HG03439 (cell line): Measurements from ENCODE around the gene MAPKAPK5.
"Not testable (repeated sequence)": the region's sequence is repeated elsewhere in the genome, so short reads cannot be mapped to it uniquely, and the experiment has no call there.

Experiments
- ATAC-seq: cut with Tn5 transposase; IDR thresholded peaks from one replicate; pipeline ENCODE4 v1.9.1; 2021; ENCODE audit warnings: mild to moderate bottlenecking, moderate library complexity; ENCODE audit not compliant: unreplicated experiment

Gene MAPKAPK5, protein sequence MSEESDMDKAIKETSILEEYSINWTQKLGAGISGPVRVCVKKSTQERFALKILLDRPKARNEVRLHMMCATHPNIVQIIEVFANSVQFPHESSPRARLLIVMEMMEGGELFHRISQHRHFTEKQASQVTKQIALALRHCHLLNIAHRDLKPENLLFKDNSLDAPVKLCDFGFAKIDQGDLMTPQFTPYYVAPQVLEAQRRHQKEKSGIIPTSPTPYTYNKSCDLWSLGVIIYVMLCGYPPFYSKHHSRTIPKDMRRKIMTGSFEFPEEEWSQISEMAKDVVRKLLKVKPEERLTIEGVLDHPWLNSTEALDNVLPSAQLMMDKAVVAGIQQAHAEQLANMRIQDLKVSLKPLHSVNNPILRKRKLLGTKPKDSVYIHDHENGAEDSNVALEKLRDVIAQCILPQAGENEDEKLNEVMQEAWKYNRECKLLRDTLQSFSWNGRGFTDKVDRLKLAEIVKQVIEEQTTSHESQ

DNA sequence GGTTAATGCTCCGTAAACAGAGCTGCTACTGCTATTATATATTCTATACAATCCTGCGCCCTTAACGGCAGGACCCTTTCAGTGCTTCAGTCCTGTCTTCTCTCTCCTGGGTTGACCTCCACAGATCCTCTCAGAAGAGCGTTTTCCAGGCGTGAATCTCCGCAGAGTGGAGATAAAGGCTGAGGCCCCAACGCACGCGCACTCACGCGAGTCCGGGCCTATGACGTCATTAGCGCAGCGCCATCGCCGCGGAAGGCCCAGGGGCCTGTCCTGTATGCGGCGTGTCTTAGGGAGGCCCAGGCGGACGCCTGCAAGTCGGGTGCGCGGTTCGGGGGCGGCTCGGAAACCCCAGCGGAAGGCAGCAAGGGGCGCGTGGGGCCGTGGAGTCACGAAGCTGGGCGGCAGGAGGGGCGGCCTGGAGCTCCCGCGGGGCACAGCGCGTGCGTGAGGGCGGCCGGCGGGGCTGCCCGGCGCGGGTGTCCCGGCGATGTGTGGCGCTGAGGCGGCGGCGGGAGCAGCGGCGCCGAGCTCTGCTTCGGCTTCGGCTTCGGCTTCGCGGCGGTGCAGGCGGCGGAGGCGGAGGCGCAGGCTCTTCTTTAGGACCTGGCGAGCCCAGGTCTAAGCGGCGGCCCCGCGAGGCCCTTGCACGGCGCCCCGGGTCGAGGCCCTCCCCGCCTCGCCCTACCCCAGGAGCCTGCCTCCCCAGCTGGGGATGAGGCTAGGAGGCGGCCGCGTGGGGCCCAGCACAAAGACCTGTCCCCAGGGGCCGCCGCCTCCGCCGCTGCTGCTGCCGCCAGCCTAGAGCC is at the start of gene MAPKAPK5:
MAPKAPK5 (plus strand) TSS at position 479 of the 806 bp plus-strand sequence. CDS start 506 bp downstream, outside the sequence.
- peak; percentile 89 for ATAC-seq

DNA sequence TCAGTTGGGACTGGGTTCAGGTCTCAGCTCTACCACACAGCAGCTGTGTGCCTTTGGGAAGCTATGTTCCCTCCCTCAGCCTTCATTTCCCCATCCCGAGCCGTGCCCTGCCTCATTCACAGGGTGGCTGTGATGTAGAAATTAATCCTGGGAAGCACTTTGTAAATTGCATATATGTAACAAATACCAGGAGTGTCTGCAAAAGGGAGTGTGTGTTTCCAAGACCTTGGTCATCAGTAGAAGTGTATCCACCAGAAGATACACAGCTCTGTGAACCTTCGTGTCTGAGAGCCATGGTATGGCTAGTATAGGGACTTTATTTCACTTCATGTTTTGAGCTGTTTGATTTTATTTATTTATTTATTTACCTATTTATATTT is 49.2 kb upstream of the MAPKAPK5 start:
- no peak for ATAC-seq

DNA sequence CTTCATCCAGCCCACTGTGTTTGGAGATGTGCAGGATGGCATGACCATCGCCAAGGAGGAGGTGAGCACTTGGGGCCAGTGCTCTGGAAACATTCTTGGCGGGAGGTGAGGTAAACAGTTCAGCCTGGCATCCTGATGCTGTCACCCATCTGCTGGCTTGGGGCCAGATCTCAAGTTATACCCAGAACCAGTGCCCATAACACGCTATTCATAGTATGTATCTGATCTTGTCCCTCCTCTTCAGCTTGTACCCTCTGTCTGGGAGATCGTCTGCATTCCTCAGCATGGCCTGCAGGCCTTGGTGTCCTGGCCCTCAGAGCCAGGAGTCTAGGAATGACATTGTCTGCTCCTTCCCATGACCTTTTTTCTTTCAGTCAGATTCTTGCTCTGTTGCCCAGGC is 43.8 kb upstream of the MAPKAPK5 start:
- ATAC-seq, result no peak

DNA sequence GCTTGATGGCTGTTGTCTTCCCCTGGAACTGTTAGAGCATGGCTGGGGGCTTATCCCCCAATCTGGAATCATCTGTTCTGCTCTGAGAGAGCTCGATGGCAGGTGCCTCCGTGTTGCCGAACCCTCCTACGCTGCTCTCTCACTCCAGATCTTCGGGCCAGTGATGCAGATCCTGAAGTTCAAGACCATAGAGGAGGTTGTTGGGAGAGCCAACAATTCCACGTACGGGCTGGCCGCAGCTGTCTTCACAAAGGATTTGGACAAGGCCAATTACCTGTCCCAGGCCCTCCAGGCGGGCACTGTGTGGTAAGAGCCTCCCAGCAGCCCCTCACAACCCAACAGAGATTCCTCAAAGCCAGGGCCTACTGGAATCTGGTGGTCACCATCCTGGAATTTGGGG is 42.3 kb upstream of the MAPKAPK5 start:
- no peak for ATAC-seq

DNA sequence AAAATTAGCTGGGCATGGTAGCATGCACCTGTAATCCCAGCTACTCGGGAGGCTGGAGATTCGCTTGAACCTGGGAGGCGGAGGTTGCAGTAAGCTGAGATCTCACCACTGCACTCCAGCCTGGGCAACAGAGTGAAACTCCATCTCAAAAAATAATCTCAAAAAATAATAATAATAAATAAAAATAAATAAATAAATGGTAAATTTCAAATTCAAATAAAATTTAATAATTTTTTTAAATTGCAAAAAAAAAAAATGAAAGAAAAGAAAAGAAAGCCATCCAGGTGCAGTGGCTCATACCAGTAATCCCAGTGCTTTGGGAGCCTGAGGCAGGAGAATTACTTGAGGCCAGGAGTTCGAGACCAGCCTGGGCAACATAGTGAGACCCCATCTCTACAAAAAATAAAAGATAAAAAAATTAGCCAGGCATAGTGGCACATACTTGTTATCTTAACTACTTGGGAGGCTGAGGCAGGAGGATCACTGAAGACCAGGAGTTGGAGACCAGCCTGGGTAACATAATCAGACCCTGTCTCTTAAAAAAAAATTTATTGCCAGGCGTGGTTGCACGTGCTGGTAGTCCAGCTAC is 38.9 kb upstream of the MAPKAPK5 start:
- ATAC-seq, result no peak

DNA sequence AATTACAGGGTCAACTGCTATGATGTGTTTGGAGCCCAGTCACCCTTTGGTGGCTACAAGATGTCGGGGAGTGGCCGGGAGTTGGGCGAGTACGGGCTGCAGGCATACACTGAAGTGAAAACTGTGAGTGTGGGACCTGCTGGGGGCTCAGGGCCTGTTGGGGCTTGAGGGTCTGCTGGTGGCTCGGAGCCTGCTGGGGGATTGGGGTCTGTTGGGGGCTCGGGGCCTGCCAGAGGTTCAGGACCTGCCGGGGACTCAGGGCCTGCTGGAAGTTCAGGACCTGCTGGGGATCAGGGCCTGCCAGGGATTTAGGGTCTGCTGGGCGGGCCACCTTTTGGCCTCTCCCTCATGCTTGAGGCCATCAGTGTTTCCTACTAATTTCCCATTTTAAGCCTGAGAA is 38.2 kb upstream of the MAPKAPK5 start:
- ATAC-seq, result no peak

DNA sequence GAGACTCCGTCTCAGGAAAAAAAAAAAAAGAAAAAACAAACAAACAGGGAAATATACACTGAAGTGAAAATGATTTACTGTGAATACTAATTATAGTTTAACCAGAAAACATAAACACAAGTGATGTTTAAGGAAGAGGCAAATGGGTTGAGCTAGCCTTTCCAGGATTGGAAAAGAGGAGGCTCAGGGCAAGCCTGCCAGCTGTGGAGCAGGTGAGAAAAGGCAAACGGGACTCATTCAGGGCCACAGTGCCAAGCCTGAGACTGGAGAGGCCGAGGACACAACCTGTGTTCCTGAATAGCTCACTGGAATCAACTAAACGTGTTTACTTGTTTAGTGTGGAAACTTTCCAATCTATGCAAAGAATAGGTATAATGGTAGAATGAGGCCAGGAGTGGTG is 35.7 kb upstream of the MAPKAPK5 start:
- no peak for ATAC-seq

DNA sequence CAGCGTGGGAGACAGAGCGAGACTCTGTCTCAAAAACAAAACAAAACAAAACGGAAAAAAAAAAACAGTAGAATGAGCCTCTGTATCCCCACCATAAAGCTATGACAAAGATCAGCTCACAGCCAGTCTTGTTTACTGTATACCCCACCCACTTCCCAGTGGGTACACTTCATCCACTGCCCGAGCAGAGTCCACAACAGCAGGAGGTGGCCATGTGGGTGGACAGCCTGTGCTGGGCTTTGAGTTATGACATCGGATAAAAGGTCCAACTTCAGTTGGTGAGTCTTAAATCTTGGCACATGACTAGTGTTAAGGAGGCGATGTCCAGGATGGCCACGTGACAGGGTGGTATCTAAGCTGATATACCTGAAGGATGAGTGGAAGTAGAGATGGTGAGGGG is 34.8 kb upstream of the MAPKAPK5 start:
- no peak for ATAC-seq

DNA sequence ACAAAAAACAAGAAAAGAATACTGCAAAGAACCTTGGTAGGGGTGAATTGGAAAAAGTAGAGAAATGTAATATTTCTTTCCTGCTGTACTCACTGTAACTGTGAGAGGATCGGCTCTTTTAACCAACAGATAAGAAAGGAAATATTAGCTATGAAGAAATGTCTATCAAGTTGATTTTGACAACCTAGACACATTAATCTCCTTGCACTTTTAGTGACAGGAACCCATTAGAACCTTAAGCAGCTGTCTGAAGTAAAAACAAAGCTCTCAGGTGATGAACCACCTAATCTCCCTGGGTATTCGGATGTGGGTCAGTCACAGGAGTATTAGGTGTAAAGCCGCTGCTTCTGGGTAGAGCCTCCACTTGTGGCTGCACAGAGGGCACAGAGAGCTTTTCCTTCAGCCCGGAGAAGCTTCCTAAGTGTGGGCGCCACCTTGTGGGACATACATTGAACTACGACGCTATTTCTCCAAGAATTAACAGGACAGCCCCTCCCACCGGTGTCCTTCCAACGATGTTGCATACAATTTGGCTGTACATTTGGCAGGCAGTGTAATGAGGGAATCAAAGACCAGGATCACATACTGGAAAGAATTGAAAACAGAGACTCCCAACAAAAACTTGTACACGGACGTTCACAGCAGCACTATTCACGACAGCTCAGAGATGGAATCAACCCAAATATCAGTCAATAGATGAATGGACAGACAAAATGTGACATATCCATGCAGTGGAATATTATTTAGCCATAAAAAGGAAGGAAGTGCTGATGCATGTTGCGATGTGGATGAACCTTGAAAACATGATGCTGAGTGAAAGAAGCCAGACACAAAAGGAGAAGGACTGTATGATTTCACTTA is 28.9 kb upstream of the MAPKAPK5 start:
- ATAC-seq, result peak; percentile 70

DNA sequence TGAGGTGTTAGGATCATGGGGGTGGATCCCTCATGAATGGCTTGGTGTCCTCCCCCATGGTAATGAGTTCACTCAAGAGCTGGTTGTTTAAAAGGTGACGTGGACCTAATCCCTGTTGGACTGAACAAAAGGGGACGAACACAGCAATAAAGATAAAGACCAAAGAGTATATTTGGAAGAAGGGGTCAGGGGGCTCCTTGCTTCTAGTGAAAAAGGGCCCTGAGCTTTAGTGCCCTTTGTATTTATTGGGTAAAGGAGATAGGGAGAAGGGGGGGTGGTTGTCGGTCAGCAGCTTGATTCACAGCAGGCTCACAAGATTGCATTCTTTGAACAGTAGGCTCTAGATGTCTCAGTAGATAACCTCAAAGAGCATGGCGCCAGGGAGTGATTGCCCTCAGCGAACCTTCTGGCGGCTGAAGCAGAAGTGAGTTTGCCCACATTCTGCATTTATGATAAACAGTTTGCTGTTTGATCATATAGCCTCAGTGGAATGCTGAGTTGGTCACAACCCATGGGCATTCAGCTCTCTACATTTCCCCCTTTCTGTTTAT is 25.9 kb upstream of the MAPKAPK5 start:
- ATAC-seq, result no peak

DNA sequence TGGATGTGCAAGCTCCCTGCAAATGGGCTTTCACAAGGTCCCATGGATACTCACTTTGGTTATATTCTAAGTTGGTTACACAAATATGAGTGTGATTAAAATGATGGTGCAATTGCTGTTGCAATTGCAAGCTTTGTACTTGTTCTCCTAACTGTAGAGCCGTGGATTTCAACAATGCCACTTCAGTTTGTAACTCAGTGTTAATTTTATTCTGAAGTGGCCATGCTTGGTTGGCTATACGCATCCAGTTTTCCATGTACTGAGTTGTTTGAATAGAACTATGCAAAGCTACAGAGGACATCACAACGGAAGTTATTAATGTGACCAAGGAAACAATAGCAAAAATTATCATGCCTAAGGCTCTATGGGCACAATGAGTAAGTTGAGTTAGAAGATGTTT is 25.1 kb upstream of the MAPKAPK5 start:
- ATAC-seq, result not testable (repeated sequence)

DNA sequence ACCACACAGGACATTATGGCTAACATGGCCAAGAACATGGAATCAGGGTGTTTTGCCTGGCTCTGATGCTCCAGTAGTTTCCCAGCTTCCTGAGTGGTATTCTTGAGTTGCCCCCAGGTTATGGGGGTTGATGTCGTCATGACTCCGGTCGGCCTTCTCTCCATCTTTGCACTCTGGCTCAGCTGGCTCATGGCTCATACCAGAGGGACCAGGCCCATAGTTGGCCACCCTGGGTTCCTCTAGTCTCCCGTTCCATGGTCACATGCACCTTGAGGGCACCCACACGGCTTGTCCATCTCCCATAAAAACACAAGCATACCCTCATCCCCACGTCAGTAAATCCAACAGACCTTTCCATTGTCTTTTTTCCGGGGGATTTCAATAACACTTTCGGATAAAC is 23.7 kb upstream of the MAPKAPK5 start:
- no peak for ATAC-seq

DNA sequence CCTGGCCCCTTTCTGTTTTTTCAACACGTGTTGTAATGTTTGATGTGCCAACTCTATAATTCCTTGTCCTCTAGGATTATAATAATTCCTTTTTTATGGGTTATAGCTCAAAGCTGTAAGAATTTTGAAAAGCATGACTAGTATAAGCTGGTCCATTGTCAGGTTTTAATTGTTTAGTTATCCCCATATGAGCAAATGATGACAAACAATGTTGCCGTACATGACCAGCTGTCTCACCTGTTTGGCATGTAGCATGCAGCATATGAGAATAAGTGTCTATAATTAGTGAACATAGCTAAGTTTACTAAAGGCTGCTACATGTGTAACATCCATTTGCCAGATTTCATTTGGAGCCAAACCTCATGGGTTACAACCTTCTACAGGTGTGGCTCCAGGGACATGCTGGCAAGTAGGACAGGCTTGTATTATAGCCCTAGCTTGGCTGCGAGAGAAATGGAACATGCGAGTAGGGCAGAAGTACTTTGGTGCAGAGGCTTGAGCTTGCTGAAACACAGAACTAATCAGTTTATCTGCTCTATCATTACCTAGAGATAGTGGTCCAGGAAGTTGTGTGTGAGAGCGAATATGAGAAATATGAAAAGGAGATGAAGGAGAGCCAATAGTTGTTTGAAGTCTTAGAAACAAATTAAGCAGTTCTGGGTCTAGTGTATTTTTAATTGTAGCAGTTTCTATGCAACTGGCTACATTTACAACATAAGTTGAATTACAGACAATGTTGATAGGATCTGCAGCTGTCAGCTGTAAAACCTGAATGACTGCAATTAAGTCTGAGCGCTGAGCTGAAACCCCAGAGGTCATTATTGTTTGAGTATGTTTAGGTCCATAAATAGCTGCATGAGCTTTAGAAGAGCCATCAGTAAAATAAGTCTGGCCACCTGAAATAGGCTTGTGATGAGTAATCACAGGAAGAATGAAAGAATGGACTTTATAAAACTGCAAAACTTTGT is 22.6 kb upstream of the MAPKAPK5 start:
- ATAC-seq, result no peak

DNA sequence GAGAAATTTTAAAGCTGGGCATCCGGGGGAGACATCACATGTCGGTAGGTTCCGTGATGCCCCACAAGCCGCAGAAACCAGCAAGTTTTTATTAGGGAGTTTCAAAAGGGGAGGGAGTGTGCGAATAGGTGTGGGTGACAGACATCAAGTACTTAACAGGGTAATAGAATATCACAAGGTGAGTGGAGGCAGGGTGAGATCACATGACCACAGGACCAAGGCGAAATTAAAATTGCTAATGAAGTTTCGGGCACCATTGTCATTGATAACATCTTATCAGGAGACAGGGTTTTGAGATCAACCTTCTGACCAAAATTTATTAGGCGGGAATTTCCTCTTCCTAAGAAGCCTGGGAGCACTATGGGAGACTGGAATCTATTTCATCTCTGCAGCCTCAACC is 21.2 kb upstream of the MAPKAPK5 start:
- ATAC-seq, result not testable (repeated sequence)

DNA sequence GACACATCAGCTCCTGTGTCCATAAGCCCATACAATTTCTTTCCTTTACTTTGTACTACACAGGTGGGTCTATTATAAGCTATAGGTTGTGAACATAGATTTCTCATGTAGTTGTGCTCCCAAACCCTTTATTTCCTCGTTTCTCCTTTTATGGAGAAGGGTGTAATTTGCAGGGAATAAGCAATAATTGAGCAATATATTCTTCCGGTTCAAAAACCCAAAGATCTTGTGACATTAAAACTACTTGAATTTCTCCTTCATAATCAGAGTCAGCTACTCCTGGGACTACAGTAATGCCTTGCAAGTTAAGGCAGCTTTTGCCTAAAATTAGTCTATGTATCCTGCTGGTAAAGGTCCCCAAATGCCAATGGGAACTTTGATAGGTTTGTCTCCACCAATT is 19.1 kb upstream of the MAPKAPK5 start:
- no peak for ATAC-seq

DNA sequence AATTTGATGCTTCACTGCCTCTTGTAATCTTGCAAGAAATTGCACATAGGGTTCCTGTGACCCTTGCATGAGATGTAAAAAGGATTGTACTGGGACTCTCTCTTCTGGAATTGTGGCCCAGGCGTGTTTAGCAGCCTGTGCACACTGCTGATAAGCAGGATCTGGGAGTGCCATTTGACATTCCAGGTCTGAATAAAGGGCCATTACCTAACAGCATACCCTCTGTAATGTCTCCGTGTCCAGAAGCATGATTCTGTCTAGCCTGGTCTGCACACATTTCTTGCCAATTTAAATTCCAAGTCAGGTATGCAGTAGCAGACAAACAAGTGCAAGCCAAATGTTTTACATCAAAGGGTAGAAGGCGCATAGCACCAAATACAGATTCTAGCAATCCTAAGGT is 18.1 kb upstream of the MAPKAPK5 start:
- no peak for ATAC-seq

DNA sequence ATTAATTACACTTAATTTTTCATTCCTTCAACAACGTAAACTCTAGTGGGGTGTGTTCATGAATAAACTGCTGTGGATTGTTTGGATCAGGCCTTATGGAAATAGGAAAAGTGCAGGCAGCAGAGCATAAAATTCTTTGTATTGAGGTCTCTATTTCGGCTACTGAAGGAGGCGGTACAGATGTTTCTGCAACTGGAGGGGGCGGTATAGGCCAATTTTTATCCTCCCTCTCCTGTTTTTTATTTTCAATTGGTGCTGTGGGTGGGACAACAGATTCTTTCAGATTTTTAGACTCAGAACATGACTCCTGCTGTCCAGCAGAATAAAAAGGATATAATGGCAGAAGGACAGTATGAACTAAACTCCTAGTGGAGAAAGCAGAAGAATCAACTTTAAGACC is 17.7 kb upstream of the MAPKAPK5 start:
- ATAC-seq, result not testable (repeated sequence)

DNA sequence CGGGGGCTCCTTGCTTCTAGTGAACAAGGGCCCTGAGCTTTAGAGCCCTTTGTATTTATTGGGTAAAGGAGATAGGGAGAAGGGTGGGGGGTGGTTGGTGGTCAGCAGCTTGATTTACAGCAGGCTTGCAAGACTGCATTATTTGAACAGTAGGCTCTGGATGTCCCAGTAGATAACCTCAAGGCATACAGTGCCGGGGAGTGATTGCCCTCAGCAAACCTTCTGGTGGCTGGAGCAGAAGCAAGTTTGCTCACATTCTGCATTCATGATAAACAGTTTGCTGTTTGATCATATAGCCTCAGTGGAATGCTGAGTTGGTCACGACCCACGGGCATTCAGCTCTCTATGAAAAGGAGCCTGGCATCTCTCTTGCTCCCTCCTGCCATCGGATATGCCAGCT is 16.5 kb upstream of the MAPKAPK5 start:
- no peak for ATAC-seq

DNA sequence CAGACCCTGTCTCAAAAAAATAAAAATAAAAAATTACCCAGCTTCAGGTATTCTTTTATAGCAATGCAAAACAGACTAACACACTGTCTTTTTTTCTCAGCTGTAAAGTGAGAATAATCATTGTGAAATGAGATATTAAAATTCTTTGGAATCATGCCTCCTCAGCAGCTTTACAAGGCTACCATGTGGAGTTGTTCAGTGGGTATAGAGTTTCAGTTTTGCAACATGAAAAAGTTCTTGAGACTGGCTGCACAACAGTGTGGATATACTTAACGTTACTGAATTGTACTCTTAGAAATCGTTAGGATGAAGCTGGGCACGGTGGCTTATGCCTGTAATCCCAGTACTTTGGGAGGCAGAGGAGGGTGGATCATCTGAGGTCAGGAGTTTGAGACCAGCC is 15.7 kb upstream of the MAPKAPK5 start:
- ATAC-seq, result no peak
